Stimulated activated memory B cell treated with anti-CD40 and anti-IgM and Interleukin-4, amounts not matched to agents 10 μg/mL and 1 μg/mL and 100 μg/mL, for 72 hours (primary cell): ENCODE results near the gene IFI44L.
A peak's percentile ranks its signal among the peaks of the same experiment; 100 is the strongest.

Experiments used
- ATAC-seq: fragments of 150-1000 bp; cut with Tn5 transposase; 2 replicates; pipeline ENCODE4 v1.10.0; 2021
- H3K27ac Mint-ChIP-seq: one replicate; pipeline ENCODE4 v1.8.0; 2022; ENCODE audit warnings: mild to moderate bottlenecking, mixed read lengths
- H3K27me3 Mint-ChIP-seq: one replicate; pipeline ENCODE4 v1.8.0; 2022; ENCODE audit warnings: mixed read lengths
- H3K36me3 Mint-ChIP-seq: one replicate; pipeline ENCODE4 v1.8.0; 2022; ENCODE audit warnings: mixed read lengths
- H3K4me1 Mint-ChIP-seq: one replicate; pipeline ENCODE4 v1.8.0; 2022; ENCODE audit warnings: mixed read lengths
- H3K4me3 Mint-ChIP-seq: one replicate; pipeline ENCODE4 v1.8.0; 2022; ENCODE audit warnings: mild to moderate bottlenecking, moderate library complexity, mixed read lengths
- H3K9me3 Mint-ChIP-seq: one replicate; pipeline ENCODE4 v1.8.0; 2022; ENCODE audit warnings: mixed read lengths

Gene IFI44L

DNA sequence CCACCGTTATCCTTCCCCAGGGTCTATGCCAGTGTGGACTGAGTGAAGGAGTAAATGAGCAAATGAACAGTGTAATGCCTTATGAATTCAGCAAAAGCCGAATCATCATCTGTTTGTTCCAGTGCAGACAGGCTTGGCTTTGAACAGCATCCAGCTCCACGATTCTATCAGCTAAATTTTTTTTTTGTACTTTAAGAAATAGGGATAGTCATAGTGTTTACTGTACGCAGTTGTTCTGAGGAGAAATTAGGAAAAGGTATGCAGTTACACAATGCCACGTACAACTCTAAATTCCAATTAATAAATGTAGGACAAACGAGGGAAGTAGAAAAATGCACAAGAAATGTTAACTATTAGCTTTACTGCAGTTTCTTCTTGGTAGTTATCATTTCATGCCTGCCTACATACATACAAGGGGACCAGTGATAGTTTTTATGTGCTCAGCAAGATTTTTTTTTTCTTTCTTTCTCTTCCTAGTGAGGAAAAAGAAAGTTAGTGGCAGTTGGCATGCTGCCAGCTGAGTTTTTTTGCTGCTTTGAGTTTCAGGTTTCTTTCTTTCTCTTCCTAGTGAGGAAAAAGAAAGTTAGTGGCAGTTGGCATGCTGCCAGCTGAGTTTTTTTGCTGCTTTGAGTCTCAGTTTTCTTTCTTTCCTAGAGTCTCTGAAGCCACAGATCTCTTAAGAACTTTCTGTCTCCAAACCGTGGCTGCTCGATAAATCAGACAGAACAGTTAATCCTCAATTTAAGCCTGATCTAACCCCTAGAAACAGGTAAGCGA is at the start of gene IFI44L:
TSS of gene IFI44L (plus strand) at position 646 of the 777 bp plus-strand sequence. CDS start 7,468 bp downstream, outside the sequence.
- H3K27me3 Mint-ChIP-seq = no peaks in the 10 kb centered on the region
- peaks cover 67% of the 10 kb centered on the region for H3K4me1 Mint-ChIP-seq
- no peak for ATAC-seq
- peak within 1 kb of the TSS; percentile 59 for H3K27ac Mint-ChIP-seq
- peak within 1 kb of the TSS; percentile 55 for H3K4me3 Mint-ChIP-seq
- peaks cover 9% of the 10 kb centered on the region for H3K36me3 Mint-ChIP-seq
- no peaks in the 10 kb centered on the region for H3K9me3 Mint-ChIP-seq

DNA sequence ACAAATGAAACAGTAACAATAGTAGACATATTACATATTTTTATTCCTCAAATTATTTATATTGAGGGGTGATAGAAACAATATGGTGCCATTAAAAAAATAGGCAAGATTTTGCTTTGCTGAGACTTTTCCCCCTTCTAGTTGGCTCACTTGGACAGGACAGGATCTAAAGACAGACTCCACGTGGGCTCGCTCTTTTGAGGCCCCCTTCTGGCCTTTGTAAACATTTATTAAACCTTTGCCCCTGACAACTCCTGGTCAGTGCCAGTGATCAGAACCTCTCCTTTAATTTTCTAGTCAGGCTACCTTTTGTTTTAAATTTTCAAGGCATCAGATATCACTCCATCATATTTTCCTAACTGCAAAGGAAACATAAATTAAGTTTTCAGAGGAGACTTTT is 49.7 kb upstream of the IFI44L start:
- Mint-ChIP-seq H3K9me3 (peaks cover 3% of the 10 kb centered on the region), H3K27me3 (no peaks in the 10 kb centered on the region), H3K36me3 (no peaks in the 10 kb centered on the region), H3K4me1 (no peaks in the 10 kb centered on the region), H3K27ac (no peak overlapping the region), H3K4me3 (no peak overlapping the region)
- ATAC-seq = no peak

DNA sequence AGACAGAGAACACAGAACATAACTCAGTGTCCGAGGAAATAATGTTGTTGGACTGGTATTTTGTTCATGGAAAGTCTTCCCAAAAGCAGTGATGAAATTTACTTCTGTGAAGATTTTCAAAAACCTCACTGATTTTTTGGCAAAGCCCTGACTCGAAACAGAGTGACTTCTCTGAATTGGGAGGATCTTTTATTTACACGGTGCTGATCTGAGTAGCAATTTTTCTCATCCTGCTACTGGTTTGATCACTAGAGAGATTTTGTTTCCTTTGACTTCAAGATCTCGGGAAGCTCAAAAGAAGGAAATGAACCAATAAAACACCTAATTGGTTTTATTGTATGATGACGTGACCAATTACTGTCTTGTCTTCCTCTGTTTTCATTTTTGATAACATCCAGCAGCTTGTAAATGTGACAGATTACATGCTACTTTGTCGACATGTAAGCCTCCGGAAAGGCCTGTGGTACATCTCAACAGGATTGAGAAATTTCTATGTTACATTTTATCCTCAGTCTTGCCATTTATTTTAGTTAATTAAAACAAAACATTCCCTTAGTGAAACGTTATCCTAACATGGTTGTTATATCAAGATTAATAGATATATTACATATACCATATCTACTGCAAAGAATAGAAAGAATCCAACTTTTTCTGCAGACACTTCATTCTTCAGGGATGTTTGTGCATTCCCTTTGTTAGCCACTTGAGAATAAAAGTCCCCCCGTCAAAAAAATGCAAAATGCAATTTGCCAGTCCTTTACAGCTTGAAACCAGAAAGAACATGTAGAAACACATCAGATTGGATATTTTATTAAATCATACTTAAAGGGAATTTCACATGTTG is 42.8 kb upstream of the IFI44L start:
- Mint-ChIP-seq H3K4me3 (no peak overlapping the region), H3K27me3 (no peaks in the 10 kb centered on the region), H3K9me3 (peaks cover 3% of the 10 kb centered on the region), H3K36me3 (no peaks in the 10 kb centered on the region), H3K27ac (no peak overlapping the region), H3K4me1 (no peaks in the 10 kb centered on the region)
- no peak for ATAC-seq

DNA sequence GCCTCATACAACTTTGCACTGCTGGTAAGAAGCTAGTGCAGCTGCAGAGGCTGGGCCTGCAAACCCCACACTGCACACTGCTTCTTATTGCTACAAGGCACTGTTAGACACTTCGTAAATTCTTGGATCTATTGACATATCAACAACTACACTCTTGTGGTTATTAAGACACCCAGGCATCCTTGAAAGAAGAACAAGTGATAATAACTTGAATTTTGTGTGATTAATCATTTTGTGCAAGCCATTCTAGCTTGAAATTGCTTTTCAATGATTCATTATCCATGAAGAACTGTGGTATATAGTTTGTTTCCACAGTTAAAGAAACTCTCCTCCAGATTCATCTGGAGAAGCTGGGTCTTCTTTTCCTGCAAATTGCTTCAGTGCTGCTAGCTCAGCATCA is 33.7 kb upstream of the IFI44L start:
- H3K27ac Mint-ChIP-seq = no peak overlapping the region
- no peaks in the 10 kb centered on the region for H3K36me3 Mint-ChIP-seq
- H3K4me1 Mint-ChIP-seq = no peaks in the 10 kb centered on the region
- no peak for ATAC-seq
- no peaks in the 10 kb centered on the region for H3K27me3 Mint-ChIP-seq
- no peak overlapping the region for H3K4me3 Mint-ChIP-seq
- no peaks in the 10 kb centered on the region for H3K9me3 Mint-ChIP-seq

DNA sequence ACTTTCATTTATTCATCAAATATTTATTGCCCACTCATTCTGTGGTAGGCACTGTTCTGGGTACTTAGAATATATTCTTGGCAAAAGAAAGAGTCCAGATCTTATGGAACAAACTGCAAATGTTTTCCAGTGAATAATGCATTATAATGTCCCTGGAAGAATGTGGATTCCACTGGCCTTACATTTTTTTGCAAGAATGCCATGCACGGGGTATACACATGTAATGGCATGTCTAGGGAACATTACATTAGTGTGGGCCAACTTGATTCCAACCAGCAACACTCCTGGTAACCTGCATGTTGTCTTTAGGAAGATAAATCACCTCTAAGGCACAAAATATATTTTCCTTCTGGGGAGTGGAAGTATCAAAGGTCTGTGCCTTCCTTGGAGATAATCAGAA is 33.0 kb upstream of the IFI44L start:
- Mint-ChIP-seq H3K4me1 (no peaks in the 10 kb centered on the region), H3K27ac (no peak overlapping the region), H3K27me3 (no peaks in the 10 kb centered on the region), H3K4me3 (no peak overlapping the region), H3K9me3 (no peaks in the 10 kb centered on the region), H3K36me3 (no peaks in the 10 kb centered on the region)
- no peak for ATAC-seq

DNA sequence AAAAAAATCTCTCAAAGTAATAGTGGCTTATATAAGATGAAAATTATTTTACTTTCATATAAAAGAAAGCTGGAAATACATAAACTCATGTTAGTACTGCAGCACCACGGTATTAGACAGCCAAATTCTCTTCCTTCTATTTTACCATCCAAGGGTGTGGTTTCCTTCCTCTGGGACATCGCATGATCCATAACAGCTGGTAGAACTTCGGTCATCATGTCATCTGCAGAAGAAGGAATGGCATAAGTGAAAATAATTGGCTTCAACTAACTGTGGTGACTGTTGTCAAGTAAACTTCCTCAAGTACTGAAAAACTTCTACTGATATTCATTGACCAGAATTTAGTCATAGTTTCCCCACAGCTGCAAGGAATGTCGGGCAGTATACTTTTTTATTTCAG is 28.3 kb upstream of the IFI44L start:
- no peak for ATAC-seq
- Mint-ChIP-seq H3K4me3 (no peak overlapping the region), H3K27ac (no peak overlapping the region), H3K4me1 (no peaks in the 10 kb centered on the region), H3K36me3 (no peaks in the 10 kb centered on the region), H3K27me3 (no peaks in the 10 kb centered on the region), H3K9me3 (no peaks in the 10 kb centered on the region)

DNA sequence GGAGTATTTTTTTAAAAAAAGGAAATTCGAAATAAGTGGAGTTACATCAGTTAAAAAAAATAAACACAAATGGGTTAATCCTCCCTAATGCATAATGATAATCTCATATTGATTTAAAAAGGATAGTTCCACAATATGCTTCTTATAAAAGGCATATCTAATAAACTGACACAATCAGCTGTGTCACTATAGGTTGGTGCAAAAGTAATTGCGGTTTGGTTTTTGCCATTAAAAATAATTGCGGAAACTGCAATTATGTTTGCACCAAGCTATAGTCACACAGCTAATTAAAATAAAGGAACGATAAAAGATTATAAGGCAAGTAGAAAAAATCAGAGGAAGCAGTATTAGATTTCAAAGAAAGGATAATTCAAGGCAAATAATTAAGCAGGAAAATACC is 21.0 kb upstream of the IFI44L start:
- Mint-ChIP-seq H3K4me3 (no peak overlapping the region), H3K27ac (no peak overlapping the region)

DNA sequence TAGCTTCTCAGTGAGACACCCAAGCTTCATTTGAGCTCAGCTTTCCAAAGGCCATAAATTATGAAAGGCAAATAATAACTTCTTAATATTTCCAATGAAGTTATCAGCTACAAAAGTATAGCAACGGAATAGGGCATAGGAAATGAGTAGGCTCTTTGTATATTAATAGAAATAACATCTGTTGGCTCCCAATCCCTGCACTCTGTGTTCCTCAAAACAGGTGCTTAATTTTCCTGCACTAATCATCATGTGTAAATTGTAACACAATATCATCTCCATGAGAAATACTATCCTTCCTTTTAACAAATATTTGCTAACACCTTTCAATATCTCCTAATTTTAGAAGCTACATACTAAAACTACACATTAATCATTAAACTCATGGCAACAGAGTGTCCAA is 19.2 kb upstream of the IFI44L start:
- Mint-ChIP-seq H3K4me1 (no peaks in the 10 kb centered on the region), H3K27ac (no peak overlapping the region), H3K4me3 (no peak overlapping the region), H3K36me3 (no peaks in the 10 kb centered on the region), H3K27me3 (no peaks in the 10 kb centered on the region), H3K9me3 (no peaks in the 10 kb centered on the region)
- ATAC-seq = no peak

More for the DNA sequence above, 21.0 kb upstream of the IFI44L start:
- no peaks in the 10 kb centered on the region for H3K9me3 Mint-ChIP-seq
- no peaks in the 10 kb centered on the region for H3K27me3 Mint-ChIP-seq
- ATAC-seq = no peak
- no peaks in the 10 kb centered on the region for H3K36me3 Mint-ChIP-seq
- H3K4me1 Mint-ChIP-seq = no peaks in the 10 kb centered on the region

DNA sequence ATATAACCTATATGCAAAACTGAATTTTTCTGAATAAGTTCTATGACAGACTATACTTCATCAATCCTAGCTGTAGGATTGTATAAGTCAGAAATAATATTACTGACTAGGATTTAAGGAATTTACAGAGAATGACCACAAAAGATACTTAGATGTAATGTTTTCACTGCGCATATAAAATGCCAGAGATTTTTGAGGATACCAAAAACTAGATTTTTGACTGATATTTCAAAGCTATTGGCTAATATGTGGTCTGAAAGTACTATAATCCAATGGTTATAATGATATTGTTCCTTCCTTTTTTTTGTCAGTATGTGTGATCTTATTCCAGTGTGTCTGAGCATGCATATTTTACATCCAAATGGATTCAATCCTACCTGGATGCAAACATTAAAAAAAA is 17.0 kb upstream of the IFI44L start:
- H3K27me3 Mint-ChIP-seq = no peaks in the 10 kb centered on the region

DNA sequence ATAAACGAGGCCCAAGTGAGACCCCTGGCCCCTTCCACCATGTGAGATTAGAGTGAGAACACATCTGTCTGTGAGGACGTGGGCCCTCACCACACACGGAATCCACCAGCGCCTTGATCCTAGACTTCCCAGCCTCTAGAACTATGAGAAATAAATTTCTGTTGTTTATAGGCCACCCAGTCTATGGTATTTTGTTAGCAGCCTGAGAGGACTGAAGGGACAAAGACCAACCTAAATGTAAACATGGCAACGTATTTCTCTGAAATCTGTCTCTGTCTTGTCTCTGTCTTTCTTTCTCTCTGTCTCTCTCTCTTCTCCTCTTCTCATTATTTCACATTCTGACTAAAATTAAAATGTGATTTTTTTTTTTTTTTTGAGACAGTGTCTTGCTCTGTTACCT is 15.6 kb upstream of the IFI44L start:
- Mint-ChIP-seq H3K9me3 (no peaks in the 10 kb centered on the region), H3K4me3 (no peak overlapping the region), H3K27me3 (no peaks in the 10 kb centered on the region), H3K27ac (no peak overlapping the region), H3K36me3 (no peaks in the 10 kb centered on the region), H3K4me1 (no peaks in the 10 kb centered on the region)
- ATAC-seq = no peak

More for the DNA sequence above, 17.0 kb upstream of the IFI44L start:
- no peak for ATAC-seq
- Mint-ChIP-seq H3K9me3 (no peaks in the 10 kb centered on the region), H3K36me3 (no peaks in the 10 kb centered on the region), H3K4me3 (no peak overlapping the region), H3K4me1 (no peaks in the 10 kb centered on the region), H3K27ac (no peak overlapping the region)

DNA sequence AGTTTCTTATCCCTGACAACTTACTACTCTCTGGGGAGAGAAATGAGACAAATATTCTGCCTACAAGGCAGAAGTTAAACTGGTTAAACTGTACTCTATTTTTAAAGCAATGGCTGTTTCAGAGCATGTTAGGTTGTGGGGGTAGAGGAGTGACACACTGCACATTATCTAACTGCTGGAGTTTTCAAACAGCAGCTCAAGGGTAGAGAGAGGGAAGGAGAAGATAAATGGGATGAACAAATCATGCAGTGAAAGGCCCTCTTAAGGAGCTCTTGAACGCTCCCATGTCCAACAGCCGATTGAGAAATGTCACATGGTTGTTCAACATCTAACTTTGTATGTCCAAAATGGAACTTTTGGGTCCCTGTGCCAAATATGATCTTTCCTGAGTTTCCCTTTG is 14.0 kb upstream of the IFI44L start:
- Mint-ChIP-seq H3K4me3 (no peak overlapping the region), H3K27me3 (no peaks in the 10 kb centered on the region), H3K36me3 (no peaks in the 10 kb centered on the region), H3K9me3 (no peaks in the 10 kb centered on the region), H3K4me1 (no peaks in the 10 kb centered on the region), H3K27ac (no peak overlapping the region)
- ATAC-seq = no peak

DNA sequence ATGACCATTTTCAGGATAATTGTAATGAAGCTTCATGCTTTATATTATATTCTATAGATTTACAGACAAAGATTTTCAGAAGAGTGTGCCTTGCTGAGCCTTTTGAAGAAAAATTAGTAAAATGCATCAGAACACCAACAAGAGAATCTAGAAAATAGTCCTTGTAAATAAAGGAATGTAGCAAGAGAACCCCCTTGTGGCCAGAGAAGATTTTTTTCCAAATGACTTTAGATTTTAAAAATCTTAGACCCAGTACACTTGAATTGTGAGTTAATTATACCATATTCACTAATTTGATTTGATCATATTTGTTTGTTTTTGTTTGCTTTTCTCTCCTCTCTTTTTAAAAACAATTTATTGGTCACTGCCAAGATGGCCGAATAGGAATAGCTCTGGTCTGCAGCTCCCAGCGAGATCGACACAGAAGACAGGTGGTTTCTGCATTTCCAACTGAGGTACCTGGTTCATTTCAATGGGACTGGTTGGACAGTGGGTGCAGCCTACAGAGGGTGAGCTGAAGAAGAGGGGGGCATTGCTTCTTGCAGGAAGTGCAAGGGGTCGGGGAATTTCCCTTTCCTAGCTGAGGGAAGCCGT is 12.8 kb upstream of the IFI44L start:
- H3K36me3 Mint-ChIP-seq = no peaks in the 10 kb centered on the region
- H3K9me3 Mint-ChIP-seq = no peaks in the 10 kb centered on the region
- no peaks in the 10 kb centered on the region for H3K27me3 Mint-ChIP-seq
- H3K4me1 Mint-ChIP-seq = no peaks in the 10 kb centered on the region
- no peak for ATAC-seq
- H3K27ac Mint-ChIP-seq = no peak overlapping the region
- H3K4me3 Mint-ChIP-seq = no peak overlapping the region

DNA sequence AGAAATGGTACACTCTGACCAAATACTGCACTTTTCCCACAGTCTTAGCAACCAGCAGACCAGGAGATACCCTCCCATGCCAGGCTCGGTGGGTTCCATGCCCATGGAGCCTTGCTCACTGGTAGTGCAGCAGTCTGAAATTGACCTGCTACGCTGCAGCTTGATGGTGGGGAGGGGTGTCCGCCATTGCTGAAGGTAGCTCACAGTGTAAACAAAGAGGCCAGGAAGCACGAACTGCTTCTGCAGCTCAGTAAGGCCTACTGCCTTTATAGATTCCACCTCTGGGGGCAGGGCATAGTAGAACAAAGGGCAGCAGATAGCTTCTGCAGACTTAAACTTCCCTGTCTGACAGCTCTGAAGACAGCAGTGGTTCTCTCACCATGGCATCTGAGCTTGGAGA is 12.3 kb upstream of the IFI44L start:
- ATAC-seq = no peak
- Mint-ChIP-seq H3K9me3 (peaks cover 2% of the 10 kb centered on the region), H3K27me3 (no peaks in the 10 kb centered on the region), H3K27ac (no peak overlapping the region), H3K36me3 (no peaks in the 10 kb centered on the region), H3K4me3 (no peak overlapping the region), H3K4me1 (no peaks in the 10 kb centered on the region)

DNA sequence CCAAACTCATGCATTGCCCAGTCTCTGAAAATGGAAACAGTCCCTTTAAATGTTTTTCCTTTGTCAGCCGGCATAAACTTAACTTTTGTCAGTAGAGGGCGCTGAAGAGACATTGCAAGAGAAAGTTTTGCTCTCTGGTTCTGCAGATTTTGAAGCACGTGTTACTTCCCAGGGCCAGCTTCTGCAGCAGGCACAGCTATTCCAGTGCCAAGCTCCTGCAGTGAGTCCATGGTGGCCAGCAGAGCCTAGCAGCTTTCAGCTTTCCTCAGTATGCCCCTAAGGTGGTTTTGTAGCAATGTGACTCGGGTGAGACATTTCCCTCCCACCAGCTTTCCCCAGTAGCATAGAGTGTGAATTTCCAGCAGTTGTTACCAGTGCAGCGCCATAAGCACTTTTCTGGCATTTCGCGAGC is 2.6 kb upstream of the IFI44L start:
- Mint-ChIP-seq H3K27me3 (no peaks in the 10 kb centered on the region), H3K36me3 (no peaks in the 10 kb centered on the region), H3K4me3 (no peak overlapping the region), H3K27ac (no peak overlapping the region), H3K4me1 (peaks cover 45% of the 10 kb centered on the region), H3K9me3 (peaks cover 5% of the 10 kb centered on the region)
- ATAC-seq = peak; percentile 69

DNA sequence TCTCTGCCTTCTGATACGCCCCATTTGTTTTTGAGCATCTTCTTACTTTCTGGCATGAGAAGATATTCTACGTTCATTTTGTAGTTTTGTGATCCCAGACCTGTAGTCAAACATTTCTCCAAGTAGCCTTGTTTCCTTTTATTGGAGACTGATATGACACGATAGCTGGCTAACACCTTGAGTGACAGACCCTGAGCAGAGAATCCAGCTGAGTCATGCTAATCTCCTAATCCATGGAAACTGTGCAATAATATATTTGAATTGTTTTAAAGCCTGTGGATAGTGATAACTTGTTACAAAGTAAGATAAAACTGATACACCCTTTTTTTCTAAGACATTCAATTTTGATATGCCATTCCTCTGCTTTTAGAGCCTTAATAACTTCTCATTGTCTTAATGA is 1.2 kb upstream of the IFI44L start:
- Mint-ChIP-seq H3K9me3 (no peaks in the 10 kb centered on the region), H3K4me3 (no peak overlapping the region), H3K36me3 (peaks cover 2% of the 10 kb centered on the region), H3K4me1 (peaks cover 57% of the 10 kb centered on the region), H3K27ac (peak overlapping the region; percentile 59), H3K27me3 (no peaks in the 10 kb centered on the region)
- no peak for ATAC-seq

DNA sequence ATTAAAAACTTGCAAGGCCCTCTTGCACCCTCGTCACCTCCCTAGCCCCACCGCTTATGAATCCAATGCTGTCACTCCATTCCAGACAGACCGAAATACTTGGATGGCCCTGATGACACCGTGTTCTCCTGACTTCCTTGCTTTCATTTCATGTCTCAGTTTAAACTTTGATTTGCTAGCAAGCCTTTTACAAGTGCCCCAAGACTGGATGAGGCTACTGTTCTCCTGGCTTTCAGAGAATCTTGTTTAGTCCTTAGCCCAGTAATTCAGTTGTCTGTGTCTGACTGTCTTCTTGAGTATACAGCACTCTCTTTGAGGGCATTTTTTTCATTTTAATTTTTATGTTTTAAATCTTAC is 824 bp upstream of the IFI44L start:
- no peak for ATAC-seq

More for the DNA sequence above, 824 bp upstream of the IFI44L start:
- H3K36me3 Mint-ChIP-seq = peaks cover 6% of the 10 kb centered on the region
- H3K4me3 Mint-ChIP-seq = no peak overlapping the region
- peak overlapping the region; percentile 59 for H3K27ac Mint-ChIP-seq
- H3K9me3 Mint-ChIP-seq = no peaks in the 10 kb centered on the region
- peaks cover 61% of the 10 kb centered on the region for H3K4me1 Mint-ChIP-seq
- H3K27me3 Mint-ChIP-seq = no peaks in the 10 kb centered on the region
